T-helper 1 cell treated with Interleukin-12 subunit alpha and Interleukin-12 subunit beta and Interleukin-4 antibody, amounts not matched to agents 30 μg/mL and 1 μg/mL, for 36 hours (primary cell): ENCODE data around the gene GLRA1.

Experiments
- H3K27ac Mint-ChIP-seq: one replicate; pipeline ENCODE4 v1.8.0; 2021; ENCODE audit warnings: mild to moderate bottlenecking, mixed read lengths
- H3K27me3 Mint-ChIP-seq: one replicate; pipeline ENCODE4 v1.8.0; 2021; ENCODE audit warnings: low read depth, mixed read lengths
- H3K36me3 Mint-ChIP-seq: one replicate; pipeline ENCODE4 v1.8.0; 2021; ENCODE audit warnings: low read depth, mixed read lengths
- H3K4me1 Mint-ChIP-seq: one replicate; pipeline ENCODE4 v1.8.0; 2021; ENCODE audit warnings: low read depth, mixed read lengths
- H3K4me3 Mint-ChIP-seq: one replicate; pipeline ENCODE4 v1.8.0; 2021; ENCODE audit warnings: mild to moderate bottlenecking, moderate library complexity, mixed read lengths
- H3K9me3 Mint-ChIP-seq: one replicate; pipeline ENCODE4 v1.8.0; 2021; ENCODE audit warnings: mixed read lengths

The GLRA1 gene

DNA sequence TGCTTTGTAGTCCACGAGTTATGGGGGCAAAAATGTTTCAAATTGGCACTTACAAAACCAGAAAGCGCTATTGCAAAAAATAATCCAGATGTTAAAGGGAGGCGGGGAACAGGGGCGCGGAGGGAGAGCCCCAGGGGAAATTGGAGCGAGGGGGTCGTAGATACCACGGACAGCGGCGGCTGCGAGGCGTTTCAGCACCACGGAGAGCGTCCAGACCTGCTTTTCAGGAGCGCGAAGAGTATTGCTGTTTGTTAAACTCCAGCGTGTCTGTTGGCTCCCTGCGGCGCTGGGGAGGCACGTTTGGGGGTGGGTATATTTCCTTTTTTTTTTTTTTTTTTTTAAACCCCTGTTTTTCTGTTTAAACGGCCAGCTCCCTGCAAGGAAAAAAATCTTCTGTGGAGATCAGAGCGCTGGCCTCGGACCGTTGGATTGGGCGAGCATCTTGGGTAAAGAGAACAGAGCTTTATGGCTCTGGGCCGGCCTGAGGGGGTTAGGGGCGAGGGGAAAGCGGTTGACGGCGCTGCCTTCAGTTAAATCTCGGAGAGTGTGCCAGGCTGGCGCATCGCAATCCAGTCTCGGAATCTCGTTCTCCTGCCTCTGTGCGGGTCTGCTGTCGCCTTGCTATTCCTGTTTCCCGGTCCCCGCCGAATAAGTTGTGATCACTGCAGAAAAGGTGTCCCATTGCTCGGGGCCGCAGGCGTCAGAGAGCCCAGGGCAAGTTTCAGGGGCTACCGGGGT lies at the start of gene GLRA1:
TSS of gene GLRA1 (minus strand) at position 288 of the 738 bp plus-strand sequence. CDS start 302 bp downstream, outside the sequence.
- Mint-ChIP-seq H3K27ac (no peak within 1 kb of the TSS), H3K27me3 (peaks cover 16% of the 10 kb centered on the region), H3K4me3 (no peak within 1 kb of the TSS), H3K9me3 (no peaks in the 10 kb centered on the region), H3K36me3 (no peaks in the 10 kb centered on the region), H3K4me1 (no peaks in the 10 kb centered on the region)

DNA sequence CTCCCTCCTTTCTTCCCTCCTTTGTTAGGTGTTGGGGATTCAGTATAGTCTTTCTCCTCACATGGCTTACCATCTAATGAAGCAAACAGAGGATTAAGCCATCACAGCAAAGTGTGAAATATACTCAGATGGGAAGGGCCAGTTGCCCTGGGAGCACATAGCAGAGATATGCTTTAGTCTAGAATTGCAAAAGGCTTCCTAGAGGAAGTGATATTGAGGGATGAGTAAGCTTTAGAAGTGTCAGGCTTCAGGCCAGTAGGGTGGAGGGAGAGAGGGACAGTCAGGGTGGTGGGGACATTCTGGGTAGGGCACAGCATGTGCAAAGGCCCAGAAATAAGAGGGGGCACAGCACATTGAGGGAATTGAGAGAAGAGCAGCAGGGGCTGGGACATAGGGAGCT lies 46.2 kb upstream of the GLRA1 start:
- Mint-ChIP-seq H3K27me3 (no peaks in the 10 kb centered on the region), H3K9me3 (no peaks in the 10 kb centered on the region), H3K4me1 (no peaks in the 10 kb centered on the region), H3K4me3 (no peak overlapping the region), H3K36me3 (no peaks in the 10 kb centered on the region), H3K27ac (no peak overlapping the region)

DNA sequence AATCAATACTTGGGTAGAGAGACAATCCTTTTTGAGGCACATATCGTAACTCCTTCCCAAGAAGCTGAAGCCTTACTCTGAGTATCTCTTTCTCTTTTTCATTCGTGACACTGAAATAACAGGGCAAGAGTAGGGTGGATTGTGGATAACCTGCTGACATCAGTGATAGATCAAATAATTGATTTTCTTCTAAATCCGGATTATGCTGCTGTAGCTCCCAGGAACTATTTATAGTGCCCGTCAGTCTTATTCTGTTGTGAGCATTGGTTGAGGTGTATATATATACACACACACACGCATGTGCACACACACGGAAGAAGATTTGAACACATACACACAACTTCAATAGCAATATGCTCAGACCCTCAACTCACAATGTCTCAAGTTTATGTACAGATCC lies 43.2 kb upstream of the GLRA1 start:
- H3K4me1 Mint-ChIP-seq: no peaks in the 10 kb centered on the region
- no peaks in the 10 kb centered on the region for H3K36me3 Mint-ChIP-seq
- H3K27me3 Mint-ChIP-seq: no peaks in the 10 kb centered on the region
- H3K9me3 Mint-ChIP-seq: no peaks in the 10 kb centered on the region
- no peak overlapping the region for H3K4me3 Mint-ChIP-seq
- no peak overlapping the region for H3K27ac Mint-ChIP-seq

DNA sequence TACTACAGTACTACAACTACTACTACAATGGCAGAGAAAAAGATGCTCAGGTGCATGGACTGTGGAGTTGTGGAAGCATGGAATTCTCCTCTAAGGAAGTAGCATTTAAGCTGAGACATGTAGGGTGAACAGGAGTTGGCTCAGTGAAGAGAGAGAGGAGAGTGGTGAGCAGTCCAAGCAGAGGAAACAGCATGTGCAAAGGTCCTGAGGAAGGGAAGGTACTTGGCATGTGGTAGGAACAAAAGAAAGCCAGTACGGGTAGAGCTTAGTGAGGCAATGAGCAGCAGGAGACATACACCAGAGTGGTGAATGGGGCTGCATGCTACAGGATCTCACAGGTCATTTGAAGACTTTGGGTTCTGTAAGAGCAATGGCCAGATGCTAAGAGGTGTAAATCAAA lies 41.4 kb upstream of the GLRA1 start:
- H3K9me3 Mint-ChIP-seq: no peaks in the 10 kb centered on the region
- H3K4me1 Mint-ChIP-seq: no peaks in the 10 kb centered on the region
- no peaks in the 10 kb centered on the region for H3K27me3 Mint-ChIP-seq
- H3K4me3 Mint-ChIP-seq: no peak overlapping the region
- H3K36me3 Mint-ChIP-seq: no peaks in the 10 kb centered on the region
- H3K27ac Mint-ChIP-seq: no peak overlapping the region

DNA sequence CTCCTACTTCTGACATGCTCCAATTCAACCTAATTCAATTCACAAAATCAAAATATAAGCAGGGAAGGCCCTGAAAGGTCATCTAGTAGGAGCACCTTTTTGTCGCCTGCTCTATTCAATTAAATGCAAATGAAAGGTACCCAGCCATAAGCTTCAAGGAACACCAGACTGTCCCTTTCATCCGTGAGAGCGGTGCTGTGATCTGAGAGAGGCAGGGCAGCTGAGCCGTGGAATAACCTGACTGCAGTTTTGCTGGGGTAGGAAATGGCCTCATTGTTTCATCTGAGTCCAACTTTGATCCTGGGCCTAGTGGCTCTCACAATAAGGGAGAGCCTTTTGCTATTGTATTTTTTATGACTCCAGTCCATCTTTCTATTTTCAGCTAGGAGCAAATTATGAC lies 39.8 kb upstream of the GLRA1 start:
- Mint-ChIP-seq H3K36me3 (no peaks in the 10 kb centered on the region), H3K27me3 (no peaks in the 10 kb centered on the region), H3K27ac (no peak overlapping the region), H3K4me3 (no peak overlapping the region), H3K4me1 (no peaks in the 10 kb centered on the region), H3K9me3 (no peaks in the 10 kb centered on the region)

DNA sequence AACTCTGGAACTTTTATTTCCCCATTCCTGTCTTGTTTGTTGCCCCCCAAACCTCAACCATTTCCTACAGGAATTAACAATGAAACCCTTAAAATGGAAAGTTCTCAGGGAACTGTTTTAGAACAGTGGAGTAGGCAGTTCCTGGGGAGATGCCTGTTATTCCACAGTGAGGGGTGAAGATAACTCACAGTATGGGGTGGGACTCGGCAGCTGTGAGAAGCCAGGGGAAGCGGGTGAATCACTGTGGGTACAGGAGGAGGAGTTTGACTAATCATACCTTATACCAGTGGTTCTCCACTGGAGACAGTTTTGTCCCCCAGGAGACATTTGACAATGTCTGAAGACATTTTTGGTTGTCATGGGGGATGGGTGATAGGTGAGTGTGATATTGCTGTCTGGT lies 36.9 kb upstream of the GLRA1 start:
- Mint-ChIP-seq H3K4me1 (peaks cover 9% of the 10 kb centered on the region), H3K4me3 (no peak overlapping the region), H3K9me3 (no peaks in the 10 kb centered on the region), H3K36me3 (no peaks in the 10 kb centered on the region), H3K27ac (no peak overlapping the region), H3K27me3 (no peaks in the 10 kb centered on the region)

DNA sequence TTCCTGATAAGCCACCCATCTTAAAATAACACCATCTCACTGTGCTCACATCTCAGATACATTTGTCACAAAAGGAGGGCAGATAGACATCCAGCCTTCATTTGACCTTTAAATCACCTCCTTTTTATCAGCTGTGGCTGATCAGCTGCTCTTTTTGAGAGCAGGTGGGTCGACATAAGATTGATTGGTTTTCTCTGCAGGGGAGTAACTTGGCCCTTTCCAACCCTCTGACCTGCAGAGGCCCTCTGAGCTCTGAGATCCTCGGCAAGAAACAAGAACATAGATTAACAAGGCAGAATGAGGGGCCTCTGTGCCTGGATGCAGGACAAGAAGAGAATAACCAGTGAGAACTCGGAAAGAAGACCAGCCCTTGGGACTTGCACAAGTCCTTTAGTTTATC lies 33.5 kb upstream of the GLRA1 start:
- no peaks in the 10 kb centered on the region for H3K36me3 Mint-ChIP-seq
- peak overlapping the region; percentile 39 for H3K27ac Mint-ChIP-seq
- H3K9me3 Mint-ChIP-seq: no peaks in the 10 kb centered on the region
- no peaks in the 10 kb centered on the region for H3K27me3 Mint-ChIP-seq
- H3K4me1 Mint-ChIP-seq: peaks cover 13% of the 10 kb centered on the region
- H3K4me3 Mint-ChIP-seq: no peak overlapping the region

DNA sequence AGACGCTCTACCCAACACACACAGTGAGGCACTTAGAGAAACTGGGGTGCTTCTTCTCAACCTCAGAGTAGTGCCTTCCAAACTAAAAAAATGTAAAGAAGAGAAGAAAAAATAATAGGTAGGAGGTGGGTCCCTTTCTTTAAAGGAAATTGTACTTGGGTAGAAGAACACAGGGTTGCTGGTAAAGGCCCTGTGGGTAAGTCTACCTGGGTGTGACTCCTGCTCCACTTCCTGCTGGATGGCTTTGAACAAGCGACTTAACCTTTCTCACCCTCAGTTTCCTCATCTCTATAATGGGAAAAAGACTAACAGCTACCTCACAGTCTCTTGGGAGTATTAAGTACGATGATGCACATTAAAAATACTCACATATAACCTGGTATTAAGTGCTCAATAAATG lies 32.1 kb upstream of the GLRA1 start:
- Mint-ChIP-seq H3K4me3 (no peak overlapping the region), H3K4me1 (peaks cover 13% of the 10 kb centered on the region), H3K27ac (no peak overlapping the region), H3K36me3 (no peaks in the 10 kb centered on the region), H3K27me3 (peaks cover 4% of the 10 kb centered on the region), H3K9me3 (no peaks in the 10 kb centered on the region)

DNA sequence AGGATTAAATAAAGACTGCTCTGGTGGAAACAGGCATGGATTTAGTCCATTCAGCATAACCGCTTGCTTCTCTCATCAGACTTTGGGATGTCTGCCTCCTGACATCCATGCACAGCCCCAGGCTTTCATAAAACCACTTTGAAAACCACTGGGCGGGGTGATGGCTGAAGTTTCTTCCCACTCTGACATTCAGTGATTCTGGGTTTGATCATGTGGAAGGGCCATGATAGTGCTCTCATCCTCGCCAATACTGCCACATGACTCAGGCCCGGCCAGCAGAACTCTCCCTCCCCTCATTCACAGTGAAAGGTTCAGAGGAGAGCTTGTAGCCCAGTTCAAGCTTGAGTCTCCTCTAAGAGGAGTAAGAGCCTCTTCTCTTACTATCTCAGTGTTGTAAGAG lies 29.6 kb upstream of the GLRA1 start:
- Mint-ChIP-seq H3K9me3 (no peaks in the 10 kb centered on the region), H3K27me3 (peaks cover 4% of the 10 kb centered on the region)

DNA sequence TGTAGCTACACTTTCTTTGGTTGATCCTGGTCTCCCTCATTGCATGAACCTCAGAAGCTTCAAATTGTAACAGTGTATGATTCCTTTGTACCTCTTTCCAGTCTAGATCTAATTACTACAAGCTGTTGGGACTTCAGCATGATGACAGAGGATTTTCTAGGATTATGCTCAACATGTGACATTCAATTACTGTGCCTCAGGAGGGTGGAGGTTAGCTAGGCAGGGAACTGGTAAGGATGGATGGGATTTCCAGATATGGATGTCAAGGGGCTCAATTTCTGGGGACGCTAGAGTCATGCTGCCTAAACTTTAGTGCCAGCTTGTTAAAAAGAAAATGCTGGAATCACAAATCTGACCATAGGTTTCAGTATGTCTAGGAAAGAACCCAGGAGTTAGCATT lies 29.2 kb upstream of the GLRA1 start:
- no peaks in the 10 kb centered on the region for H3K9me3 Mint-ChIP-seq
- H3K4me3 Mint-ChIP-seq: no peak overlapping the region
- no peaks in the 10 kb centered on the region for H3K36me3 Mint-ChIP-seq
- peaks cover 13% of the 10 kb centered on the region for H3K4me1 Mint-ChIP-seq
- no peak overlapping the region for H3K27ac Mint-ChIP-seq
- peaks cover 6% of the 10 kb centered on the region for H3K27me3 Mint-ChIP-seq

More for the DNA sequence above, 29.6 kb upstream of the GLRA1 start:
- Mint-ChIP-seq H3K36me3 (no peaks in the 10 kb centered on the region), H3K27ac (no peak overlapping the region), H3K4me3 (no peak overlapping the region), H3K4me1 (peaks cover 13% of the 10 kb centered on the region)

DNA sequence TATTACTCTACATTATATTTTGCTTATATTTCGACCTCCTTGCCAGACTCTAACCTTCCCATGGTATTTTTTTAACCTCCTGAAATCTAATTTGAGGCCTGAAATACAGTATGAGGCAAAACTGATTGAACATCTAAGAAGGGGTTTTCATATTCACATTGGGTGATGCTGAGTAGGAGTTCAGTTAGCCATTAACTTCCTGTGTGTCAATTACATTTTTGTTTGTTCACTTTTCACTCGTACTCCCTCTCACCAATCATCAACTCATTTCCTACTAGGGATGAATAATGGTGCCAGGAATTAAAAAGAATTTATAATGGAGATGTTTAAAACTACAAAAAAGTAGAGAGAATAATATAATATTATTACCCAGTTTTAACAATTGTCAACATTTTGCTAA lies 27.6 kb upstream of the GLRA1 start:
- peaks cover 11% of the 10 kb centered on the region for H3K4me1 Mint-ChIP-seq
- H3K27ac Mint-ChIP-seq: no peak overlapping the region
- H3K36me3 Mint-ChIP-seq: no peaks in the 10 kb centered on the region
- peaks cover 8% of the 10 kb centered on the region for H3K27me3 Mint-ChIP-seq
- no peak overlapping the region for H3K4me3 Mint-ChIP-seq
- no peaks in the 10 kb centered on the region for H3K9me3 Mint-ChIP-seq

DNA sequence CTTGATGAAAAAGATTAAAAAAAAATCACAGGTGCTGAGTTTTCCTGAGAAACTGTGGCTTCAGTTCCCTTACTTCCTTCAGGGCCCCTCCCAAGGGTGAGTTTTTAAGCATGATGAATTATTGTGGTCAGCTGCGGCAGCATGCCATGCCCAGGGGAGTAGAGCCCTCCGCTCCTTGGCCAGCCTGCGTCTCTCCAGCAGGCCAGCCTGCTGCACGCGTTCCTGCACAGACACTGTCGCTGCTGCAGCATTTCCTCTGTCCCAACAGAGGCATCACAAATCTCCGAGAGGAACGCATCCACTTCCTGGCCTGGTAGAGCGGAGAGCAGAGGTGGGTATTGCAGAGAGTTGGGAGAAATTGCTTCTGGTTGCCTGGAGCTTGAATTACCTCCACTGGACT lies 26.1 kb upstream of the GLRA1 start:
- Mint-ChIP-seq H3K4me1 (no peaks in the 10 kb centered on the region), H3K9me3 (no peaks in the 10 kb centered on the region)

DNA sequence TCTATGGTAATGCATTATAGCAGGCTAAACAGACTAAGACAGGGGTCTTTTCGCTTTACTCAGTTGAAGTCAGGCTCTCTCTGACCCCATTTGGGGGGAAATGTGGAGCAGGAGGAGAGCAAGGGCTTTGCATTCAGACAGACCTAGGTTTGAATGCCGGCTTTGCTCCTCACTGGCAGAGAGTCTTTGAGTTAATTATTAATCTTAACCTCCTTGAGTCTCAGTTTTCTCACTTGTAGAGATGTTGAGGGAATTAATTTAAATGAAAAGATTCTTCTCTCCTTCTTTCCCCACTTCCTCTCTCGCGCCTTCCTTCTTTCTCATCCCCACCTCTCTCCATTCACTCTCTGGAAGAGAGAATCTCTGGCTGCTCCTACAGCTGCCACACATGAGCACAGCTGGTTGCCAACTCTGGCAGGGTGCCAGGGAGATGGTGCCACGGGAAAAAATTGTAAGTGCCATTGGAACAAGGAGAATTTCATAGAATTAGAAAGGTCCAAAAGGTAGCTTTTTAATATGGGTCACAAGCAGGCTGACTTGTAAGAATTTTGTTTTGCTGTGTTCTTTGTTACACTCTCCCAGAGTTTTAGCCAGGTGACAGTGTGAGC lies 25.2 kb upstream of the GLRA1 start:
- H3K36me3 Mint-ChIP-seq: no peaks in the 10 kb centered on the region
- H3K27me3 Mint-ChIP-seq: peaks cover 8% of the 10 kb centered on the region
- H3K4me1 Mint-ChIP-seq: no peaks in the 10 kb centered on the region
- H3K4me3 Mint-ChIP-seq: no peak overlapping the region
- no peaks in the 10 kb centered on the region for H3K9me3 Mint-ChIP-seq
- H3K27ac Mint-ChIP-seq: no peak overlapping the region

More for the DNA sequence above, 26.1 kb upstream of the GLRA1 start:
- H3K4me3 Mint-ChIP-seq: no peak overlapping the region
- peaks cover 8% of the 10 kb centered on the region for H3K27me3 Mint-ChIP-seq
- H3K27ac Mint-ChIP-seq: no peak overlapping the region
- H3K36me3 Mint-ChIP-seq: no peaks in the 10 kb centered on the region

DNA sequence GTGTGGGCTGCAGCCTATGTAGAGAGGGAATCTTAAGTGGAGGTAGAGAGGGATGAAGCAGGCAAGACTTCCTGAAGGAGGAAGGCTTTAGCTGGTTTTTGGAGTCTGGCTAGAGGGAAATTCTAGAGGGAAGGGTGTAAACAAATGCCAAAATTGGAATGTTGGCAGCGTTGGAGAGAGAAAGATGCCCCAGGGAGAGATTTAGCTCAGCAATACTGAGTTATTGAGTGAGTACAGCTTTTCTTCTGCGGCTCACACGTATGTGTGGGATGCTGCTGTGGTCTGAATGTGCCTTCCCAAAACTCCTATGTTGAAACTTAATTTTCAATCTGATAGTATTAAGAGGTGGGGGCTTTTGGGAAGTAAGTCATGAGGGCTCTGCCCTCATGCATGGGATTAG lies 24.5 kb upstream of the GLRA1 start:
- Mint-ChIP-seq H3K36me3 (no peaks in the 10 kb centered on the region), H3K4me1 (no peaks in the 10 kb centered on the region), H3K9me3 (no peaks in the 10 kb centered on the region), H3K27ac (no peak overlapping the region), H3K4me3 (no peak overlapping the region), H3K27me3 (peaks cover 8% of the 10 kb centered on the region)

DNA sequence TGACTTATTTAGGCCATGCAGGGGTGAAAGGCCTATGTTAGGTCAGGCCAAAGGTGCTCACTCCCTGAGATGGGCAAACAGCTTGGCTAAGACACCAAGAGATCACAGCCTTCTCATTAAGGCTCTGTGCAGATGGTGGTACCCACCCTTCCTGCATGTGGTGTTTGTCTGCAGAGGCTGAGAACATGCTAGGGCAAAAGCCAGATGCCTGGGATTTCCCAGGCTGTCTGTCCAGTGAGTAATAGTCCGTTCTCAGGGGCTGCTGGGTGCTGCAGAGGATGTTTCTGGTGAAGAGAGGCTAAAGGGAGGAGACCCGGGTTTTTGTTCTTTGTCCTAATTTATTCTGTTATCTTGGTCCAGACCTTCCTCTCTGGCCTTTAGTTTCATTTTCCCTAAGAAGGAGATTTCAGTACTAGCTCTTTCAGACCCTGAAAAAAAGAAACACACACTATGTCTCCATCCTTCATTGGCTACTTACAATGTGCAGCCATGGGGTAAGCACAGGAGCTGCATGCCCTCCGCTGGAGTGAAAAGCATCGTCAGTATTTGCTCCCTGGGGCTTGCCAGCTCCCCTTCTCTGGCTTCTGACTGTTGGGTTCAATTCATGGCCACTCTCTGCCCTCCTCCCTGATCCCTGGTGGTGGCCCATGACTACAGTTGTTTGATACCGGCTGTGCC lies 23.4 kb upstream of the GLRA1 start:
- Mint-ChIP-seq H3K27me3 (peaks cover 8% of the 10 kb centered on the region), H3K36me3 (no peaks in the 10 kb centered on the region), H3K4me3 (no peak overlapping the region), H3K4me1 (no peaks in the 10 kb centered on the region), H3K9me3 (no peaks in the 10 kb centered on the region), H3K27ac (no peak overlapping the region)
